HG03460 (cell line): ENCODE measurements around the gene VPS13D.

Source experiments
- ATAC-seq: cut with Tn5 transposase; IDR thresholded peaks from one replicate; pipeline ENCODE4 v1.9.1; 2021; ENCODE audit not compliant: unreplicated experiment

The VPS13D gene

GRCh38 chr1:12547586-12548225 lies 317.9 kb downstream of the VPS13D start:
- ATAC-seq: no peak

- no peak for ATAC-seq
Observed at GRCh38 chr1:12548279-12548972, 318.6 kb downstream of the VPS13D start.

GRCh38 chr1:12548973-12549459 lies 319.2 kb downstream of the VPS13D start:
- no peak for ATAC-seq

DNA sequence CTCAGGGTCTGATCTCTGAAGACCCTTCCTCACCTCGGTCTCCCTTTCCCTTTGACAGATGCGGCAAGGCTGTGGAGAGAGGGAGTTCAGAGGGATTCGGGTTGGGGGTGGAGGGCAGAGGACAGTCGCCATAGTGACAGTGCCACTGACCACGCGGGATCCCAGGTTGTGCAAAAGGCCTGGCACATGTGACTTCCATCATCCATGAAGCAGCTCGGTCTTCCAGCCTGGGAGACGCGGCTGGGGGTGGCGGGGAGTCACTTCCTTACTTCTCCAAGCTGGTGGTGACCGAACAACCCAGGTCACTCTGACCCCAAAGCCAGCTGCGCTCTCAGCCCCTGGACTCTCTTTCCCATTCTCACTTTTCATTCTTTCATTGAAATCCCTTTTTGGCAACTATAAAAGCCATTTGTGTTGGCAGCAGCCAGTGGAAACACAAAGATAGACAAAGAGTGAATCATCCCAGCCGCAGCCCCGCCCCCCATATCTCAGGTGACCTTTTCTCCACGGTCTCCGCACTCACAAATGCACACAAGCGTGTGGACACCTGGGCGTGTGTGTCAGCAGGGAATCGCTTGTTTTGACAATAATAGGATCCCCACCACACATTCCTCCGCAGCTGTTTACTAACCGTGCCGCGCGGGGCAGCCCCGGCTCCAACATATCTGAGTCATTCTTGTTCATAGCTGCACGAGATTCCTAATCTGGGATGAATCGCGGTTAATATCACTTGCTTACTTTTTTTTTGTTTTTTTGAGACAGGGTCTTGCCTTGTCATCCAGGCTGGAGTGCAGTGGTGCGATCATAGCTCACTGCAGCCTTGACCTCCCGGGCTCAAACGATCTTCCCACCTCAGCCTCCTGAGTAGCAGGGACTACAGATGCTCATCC lies 319.9 kb downstream of the VPS13D start:
- no peak for ATAC-seq

DNA sequence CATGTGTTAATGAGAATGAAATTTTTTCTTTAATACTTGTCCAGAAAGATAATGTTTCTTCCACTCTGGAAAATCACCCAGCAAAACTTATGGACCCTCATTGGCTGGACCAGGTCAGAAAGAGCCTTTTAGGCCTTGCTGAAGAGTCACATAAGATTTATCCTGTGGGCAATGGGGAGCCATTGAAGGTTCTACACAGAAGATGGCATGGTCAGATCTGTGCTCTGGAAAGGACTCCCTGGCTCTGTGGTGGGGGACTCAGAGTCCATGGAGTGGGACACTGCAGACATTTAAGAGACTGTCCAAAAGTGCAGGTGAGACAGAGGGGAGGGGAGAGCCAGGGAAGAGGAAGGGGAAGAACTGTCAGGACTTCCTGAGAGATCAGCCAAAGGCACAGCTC lies 321.8 kb downstream of the VPS13D start:
- no peak for ATAC-seq

- ATAC-seq: no peak
Observed at GRCh38 chr1:12552111-12552888, 322.5 kb downstream of the VPS13D start.

GRCh38 chr1:12552951-12553921 lies 323.4 kb downstream of the VPS13D start:
- ATAC-seq: no peak

- ATAC-seq: no peak
Observed at GRCh38 chr1:12553963-12554362, 324.1 kb downstream of the VPS13D start.

- ATAC-seq: no peak
Observed at GRCh38 chr1:12554521-12555305, 324.9 kb downstream of the VPS13D start.

- ATAC-seq: no peak
Observed at GRCh38 chr1:12555411-12556367, 325.9 kb downstream of the VPS13D start.

GRCh38 chr1:12556368-12556930 lies 326.6 kb downstream of the VPS13D start:
- no peak for ATAC-seq

DNA sequence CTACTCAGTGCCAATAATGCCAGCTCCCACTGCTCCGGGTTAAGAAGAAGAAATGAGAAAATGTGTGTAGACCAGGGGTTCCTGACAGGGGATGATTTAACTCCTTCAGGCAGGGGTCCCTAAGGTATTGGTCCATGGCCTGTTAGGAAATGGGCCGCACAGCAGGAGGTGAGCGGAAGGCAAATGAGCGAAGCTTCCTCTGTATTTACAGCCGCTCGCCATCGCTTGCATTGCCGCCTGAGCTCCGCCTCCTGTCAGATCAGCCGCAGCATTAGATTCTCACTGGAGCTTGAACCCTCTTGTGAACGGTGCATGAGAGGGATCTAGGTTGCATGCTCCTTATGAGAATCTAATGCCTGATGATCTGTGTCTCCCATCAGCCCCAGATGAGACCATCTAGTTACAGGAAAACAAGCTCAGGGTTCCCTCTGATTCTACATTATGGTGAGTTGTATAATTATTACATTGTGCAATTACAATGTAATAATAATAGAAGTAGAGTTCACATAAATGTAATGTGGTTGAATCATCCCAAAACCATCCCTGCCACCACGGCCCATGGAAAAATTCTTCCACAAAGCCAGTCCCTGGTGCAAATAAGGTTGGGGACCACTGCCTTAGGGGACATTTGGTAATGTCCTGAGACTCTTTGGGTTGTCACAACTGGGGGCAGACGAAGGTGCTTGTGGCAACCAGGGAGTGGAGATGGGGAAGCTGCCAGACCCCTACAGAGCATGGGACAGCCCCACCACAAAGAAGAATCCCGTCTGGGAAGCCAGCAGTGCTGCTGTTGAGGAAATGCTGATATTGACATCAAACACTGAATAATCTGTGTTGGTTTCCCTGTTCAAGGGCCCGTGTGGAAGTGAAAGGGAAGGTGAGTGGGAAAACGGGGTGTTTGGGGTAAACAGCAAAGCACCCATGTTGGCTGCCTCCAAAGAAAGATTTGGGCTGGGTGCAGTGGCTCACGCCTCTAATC lies 327.4 kb downstream of the VPS13D start:
- no peak for ATAC-seq

GRCh38 chr1:12561121-12561520 lies 331.3 kb downstream of the VPS13D start:
- no peak for ATAC-seq
